ENCODE results near the gene OXLD1.

OXLD1 gene

DNA sequence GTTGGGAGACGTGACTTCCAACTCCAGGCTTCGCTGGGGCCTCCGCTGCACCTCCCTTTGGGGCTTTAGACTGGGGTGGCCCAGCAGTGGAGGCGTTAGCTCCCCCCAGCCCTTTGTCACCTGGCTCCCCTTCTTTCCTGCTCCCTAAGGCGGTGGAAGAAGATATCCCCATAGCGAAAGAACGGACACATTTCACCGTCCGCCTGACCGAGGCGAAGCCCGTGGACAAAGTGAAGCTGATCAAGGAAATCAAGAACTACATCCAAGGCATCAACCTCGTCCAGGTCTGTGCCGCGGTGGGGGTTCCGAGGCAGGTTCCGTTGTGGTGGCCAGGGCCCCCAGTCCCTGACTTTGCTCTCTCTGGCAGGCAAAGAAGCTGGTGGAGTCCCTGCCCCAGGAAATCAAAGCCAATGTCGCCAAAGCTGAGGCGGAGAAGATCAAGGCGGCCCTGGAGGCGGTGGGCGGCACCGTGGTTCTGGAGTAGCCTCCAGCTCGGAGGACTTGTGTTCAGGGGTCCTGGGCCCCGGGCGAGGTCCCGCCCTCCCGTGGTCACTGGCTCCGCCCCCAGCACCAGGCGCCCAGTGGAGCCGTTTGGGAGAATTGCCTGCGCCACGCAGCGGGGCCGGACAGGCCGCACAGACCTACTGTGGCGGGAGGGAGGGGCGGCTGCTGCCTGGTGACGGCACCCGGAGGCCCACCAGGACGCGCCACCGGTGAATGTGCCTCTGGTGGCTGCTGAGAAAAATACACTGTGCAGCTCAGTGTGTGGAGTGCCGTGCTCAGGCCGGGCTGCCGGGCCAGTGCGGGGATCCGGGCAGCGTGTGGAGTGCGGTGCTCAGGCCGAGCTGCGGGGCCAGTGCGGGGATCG lies 40.6 kb upstream of the OXLD1 start:
- no peak overlapping the region for H3K4me3 ChIP-seq (ENCODE audit: control insufficient read depth, low read depth, low read length)
- TF ChIP-seq, protein P1, sequence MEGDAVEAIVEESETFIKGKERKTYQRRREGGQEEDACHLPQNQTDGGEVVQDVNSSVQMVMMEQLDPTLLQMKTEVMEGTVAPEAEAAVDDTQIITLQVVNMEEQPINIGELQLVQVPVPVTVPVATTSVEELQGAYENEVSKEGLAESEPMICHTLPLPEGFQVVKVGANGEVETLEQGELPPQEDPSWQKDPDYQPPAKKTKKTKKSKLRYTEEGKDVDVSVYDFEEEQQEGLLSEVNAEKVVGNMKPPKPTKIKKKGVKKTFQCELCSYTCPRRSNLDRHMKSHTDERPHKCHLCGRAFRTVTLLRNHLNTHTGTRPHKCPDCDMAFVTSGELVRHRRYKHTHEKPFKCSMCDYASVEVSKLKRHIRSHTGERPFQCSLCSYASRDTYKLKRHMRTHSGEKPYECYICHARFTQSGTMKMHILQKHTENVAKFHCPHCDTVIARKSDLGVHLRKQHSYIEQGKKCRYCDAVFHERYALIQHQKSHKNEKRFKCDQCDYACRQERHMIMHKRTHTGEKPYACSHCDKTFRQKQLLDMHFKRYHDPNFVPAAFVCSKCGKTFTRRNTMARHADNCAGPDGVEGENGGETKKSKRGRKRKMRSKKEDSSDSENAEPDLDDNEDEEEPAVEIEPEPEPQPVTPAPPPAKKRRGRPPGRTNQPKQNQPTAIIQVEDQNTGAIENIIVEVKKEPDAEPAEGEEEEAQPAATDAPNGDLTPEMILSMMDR (IDR thresholded peaks at IDR 0.05; ENCODE audit: control insufficient read depth, insufficient read depth, low read depth, low read length, missing control alignments) = no peak
- no peak for DNase-seq (ENCODE audit: low read depth)

DNA sequence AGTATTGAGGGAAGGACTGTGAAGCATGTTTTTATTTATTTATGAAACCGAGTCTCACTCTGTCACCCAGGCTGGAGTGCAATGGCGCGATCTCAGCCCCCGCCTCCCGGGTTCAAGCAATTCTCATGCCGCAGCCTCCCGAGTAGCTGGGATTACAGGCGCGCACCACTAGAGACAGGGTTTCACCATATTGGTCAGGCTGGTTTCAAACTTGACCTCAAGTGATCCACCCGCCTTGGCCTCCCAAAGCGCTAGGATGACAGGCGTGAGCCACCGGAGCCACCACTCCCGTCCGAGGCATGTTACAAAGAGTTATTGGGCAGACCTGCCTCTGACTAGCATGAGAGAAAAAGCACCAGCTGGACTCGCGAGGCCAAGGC lies 39.8 kb upstream of the OXLD1 start:
- no peak overlapping the region for H3K4me3 ChIP-seq (ENCODE audit: control insufficient read depth, low read depth, low read length)
- TF ChIP-seq, protein P1 (IDR thresholded peaks at IDR 0.05; ENCODE audit: control insufficient read depth, insufficient read depth, low read depth, low read length, missing control alignments) = no peak
- no peak for DNase-seq (ENCODE audit: low read depth)

DNA sequence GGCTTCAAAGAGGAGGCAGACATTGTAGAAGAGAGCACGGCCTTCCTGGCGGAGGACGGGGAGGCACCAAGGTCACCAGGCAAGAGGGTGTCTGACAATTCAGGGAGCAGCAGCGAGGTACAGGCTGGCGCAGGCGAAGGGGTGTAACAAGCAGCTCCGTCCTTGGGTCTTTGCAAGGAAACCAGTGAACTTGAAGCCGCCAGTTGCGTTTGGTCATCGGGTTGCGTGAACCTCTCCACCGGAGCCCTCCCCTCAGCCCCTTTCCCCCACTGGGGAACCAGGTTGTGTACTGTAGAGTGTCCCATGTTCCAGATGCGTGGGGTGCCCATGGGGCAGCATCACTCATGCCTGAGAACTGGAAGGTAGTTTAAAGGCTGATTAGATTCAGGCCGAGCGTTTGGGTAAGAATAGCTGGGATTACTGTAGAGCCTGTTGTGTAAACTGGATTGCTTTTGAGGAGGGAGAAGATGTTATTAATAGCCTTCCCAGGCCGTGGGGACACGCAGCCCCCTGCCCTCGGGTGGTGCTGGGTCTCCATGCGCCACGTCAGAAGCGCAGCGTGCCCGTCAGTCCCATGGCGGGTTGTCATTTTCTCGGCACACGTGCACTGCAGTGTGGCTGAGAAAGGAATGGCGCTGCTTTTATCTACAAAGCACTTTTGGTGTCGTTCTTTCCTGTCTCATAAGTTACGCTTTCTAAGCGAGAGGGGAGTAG lies 39.3 kb upstream of the OXLD1 start:
- TF ChIP-seq, protein P1 (IDR thresholded peaks at IDR 0.05; ENCODE audit: control insufficient read depth, insufficient read depth, low read depth, low read length, missing control alignments) = no peak
- H3K4me3 ChIP-seq (ENCODE audit: control insufficient read depth, low read depth, low read length) = no peak overlapping the region
- no peak for DNase-seq (ENCODE audit: low read depth)

DNA sequence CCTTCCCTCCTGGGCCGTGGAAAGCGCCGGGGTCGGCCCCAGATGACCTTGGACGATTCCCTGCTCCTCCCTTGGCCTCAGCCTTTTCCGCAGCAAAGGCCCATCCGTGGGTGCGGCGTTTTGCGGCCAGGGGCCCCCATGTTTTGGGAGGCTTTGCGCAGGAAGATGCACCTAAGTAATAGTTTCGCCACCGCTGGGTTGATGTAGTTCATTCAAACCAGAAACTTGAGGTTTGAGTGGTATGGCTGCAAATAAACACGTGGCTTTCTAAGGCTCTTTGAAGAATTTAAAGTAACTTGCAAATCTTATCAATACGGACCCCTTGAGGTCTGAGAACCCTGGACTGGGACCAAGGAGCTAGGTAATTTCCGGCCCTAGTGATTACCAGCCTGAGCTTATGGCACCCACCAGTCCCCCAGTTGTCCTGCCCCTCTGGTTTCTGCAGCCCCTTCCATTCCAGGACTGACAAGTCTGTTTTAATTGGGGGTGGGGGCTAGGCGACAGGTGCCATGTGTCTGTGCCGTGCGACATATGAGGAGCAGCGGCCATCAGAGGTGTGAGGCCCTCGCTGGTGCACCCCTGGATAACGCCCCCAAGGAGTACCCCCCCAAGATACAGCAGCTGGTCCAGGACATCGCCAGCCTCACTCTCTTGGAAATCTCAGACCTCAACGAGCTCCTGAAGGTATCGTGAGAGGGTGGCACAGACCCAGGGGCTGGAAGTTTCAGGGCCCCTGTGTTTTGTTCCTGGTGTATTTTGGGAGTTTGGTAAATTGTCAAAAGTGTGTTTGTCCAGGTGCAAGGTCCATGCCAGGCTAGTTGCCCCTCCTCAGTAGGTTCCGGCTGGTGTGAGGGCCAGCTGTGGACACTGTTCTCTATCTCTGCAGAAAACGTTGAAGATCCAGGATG lies 37.6 kb upstream of the OXLD1 start:
- TF ChIP-seq, protein P1 (IDR thresholded peaks at IDR 0.05; ENCODE audit: control insufficient read depth, insufficient read depth, low read depth, low read length, missing control alignments) = no peak
- H3K4me3 ChIP-seq (ENCODE audit: control insufficient read depth, low read depth, low read length) = peak overlapping the region; percentile 77
- no peak for DNase-seq (ENCODE audit: low read depth)

GRCh38 chr17:81702934-81703746 lies 36.7 kb upstream of the OXLD1 start, which contains the start of gene MRPL12:
Gene MRPL12 (plus strand): TSS chr17:81703367. CDS start chr17:81703502, 135 bp downstream.
- peak within 1 kb of the TSS; percentile 77 for H3K4me3 ChIP-seq (ENCODE audit: control insufficient read depth, low read depth, low read length)
- TF ChIP-seq, protein P1 (IDR thresholded peaks at IDR 0.05; ENCODE audit: control insufficient read depth, insufficient read depth, low read depth, low read length, missing control alignments) = no peak
- peak; percentile 45 for DNase-seq (ENCODE audit: low read depth)
